Anterior cingulate cortex (tissue), 58 donors: ENCODE measurements around the gene CABLES2.

Experiments used
- DNase-seq, 58 donors: peaks; one replicate each; lab custom pipeline; 2025; lab: John Stamatoyannopoulos, UW

Gene CABLES2

DNA sequence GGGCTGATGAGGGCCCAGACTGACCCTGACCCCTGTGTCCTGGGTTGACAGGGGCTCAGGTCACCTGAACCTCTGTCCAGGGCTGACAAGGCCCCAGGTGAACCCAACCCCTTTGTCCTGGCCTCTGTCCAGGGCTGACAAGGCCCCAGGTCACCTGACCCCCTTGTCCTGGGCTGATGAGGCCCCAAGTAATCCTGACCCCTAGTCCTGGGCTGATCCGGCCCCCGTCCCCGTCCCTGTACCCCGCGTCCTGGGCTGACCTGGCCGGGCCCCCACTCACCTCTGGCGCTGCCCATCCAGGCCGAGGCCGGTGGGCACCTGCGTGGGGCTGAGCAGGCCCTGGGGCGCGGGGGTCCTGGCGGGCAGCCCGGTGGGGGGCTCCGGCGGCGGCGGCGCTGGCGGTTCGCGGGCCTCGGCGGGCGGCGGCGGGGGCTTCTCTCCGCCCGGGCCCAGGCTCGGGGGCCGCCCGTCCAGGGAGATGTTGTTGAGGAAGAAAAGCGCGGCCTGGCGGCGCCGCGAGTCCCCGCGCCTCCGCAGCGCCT, 379 bp downstream of the CABLES2 start:
- DNase-seq, result peak in 5 of 58 donors; percentile 11 to 32 (median 18)

DNA sequence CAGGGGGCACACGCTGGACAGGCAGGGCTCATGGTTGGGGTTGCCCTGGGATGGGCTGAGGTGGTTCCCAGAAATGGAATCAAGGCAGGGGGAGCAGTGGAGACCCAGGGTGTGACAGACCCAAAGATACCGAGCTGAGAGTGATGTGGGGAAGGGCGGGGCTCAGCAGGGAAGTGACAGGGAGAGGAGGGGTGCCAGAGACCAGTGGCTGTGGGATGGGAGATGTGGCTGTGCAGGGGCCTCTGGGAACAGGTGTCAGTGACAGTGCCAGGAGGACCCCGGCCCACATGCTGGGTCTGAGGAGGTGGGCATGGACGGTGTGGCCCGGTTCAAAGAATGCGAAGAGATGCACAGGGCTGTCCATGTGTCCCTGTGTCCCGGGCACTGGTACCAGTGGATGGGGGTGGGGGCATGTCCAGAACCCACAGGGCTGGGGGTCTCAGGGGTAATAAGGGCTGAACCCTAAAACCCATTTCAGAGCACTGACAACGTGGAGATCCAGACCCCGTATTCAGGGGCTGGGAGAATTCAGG, 1.0 kb downstream of the CABLES2 start:
- no peak for DNase-seq

DNA sequence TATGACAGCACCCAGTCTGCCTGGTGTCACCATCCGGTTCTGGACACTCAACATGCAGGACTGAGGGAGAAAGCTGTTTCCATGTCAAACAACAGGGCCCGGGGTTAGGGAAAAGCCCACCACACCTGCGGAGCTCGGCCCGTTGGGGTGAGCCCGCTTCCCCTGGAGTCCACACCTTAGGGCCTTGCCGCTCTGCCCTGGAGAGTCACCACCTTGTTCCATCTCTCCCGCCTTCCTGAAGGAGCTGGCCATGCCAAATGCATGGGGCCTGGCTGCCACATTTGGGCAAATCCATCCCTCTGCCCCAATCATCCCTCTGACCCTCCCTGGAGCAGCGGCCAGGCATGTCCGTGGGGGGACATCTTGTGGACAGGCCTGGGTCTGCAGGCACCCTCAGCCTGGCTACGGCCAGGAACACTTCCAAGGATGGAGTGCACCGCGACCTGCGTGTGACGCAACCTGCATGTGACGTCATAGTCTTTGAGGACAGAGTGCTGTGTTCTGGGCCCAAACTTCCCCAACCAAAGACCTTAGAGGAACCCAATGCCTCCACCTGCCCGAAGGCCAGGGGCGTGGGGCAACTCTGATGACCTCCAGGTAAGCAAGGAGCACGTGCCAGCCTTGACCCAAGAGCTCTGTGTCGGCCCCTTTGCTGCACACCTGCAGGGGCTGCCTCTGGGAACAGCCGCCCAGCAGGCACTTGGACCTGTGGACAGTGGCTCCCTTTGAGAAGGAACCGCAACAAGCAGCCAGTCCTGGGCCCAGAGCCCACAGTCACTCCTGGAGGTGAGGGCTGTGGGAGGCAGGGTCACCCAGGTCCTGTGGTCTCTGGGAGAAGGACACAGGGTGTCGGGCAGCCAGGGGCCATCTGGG, 1.7 kb downstream of the CABLES2 start:
- peak in 29 of 58 donors; percentile 5 to 61 (median 23) for DNase-seq

- no peak for DNase-seq
Measured at GRCh38 chr20:62404761-62405107, 2.4 kb downstream of the CABLES2 start.

DNA sequence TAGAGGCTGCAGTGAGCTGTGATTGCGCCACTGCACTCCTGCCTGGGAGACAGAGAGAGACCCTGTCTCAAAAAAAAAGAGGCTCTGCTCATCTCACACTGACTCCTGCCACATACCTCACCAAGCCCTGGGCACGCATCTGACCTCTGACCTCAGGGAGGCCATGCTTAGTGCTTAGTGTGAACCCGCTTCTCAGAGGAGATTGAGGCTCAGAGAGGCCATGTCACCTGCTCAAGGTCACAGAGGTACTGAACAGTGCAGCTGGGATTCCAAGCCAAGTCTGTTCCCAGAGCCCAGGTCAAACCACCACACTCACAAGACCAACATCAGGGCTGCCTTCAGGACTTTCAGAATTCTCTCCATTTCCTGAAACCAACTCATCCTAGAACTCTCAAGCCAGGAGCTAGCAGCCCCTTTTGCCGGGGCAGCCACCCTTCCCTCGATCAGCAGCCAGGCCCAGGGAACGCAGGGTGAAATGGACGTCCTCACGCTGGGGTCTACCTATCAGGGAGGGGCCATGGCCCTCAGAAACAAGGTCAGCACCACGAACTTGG, 2.9 kb downstream of the CABLES2 start:
- no peak for DNase-seq

GRCh38 chr20:62403331-62403730, 3.8 kb downstream of the CABLES2 start:
- DNase-seq, result no peak

DNA sequence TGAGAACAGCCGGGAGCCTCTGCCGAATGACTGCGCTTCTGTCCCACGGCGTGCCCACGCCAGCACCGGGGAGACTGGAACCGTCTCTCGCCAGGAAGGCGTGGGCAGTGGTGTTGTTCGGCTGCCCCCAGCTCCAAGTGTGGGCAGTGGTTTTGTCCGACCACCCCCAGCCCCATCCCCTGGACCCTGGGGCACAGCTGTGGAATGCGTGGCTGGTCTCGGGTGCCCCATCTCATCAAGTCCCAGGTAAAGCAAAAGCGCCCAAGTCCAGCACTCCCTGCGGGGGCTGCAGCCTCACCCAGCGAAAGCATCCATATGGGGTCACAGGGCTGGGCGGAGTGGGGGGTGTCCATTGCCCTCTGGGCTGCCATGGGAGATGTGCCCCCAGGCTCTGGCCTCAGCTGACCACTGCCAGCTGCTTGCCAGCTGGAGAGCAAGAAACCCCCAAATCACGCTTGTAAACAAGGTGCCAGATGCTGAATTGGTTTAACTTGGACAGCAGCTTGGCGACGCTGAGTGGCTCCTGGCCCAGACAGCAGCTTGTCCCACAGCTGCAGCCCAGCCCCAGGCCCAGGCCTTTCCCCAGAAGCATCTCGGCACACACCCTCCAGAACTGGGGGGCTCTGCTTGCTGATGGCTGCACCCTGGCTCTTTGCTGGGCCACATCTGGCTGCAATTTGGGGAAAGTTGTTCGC, 4.5 kb downstream of the CABLES2 start:
- no peak for DNase-seq

DNA sequence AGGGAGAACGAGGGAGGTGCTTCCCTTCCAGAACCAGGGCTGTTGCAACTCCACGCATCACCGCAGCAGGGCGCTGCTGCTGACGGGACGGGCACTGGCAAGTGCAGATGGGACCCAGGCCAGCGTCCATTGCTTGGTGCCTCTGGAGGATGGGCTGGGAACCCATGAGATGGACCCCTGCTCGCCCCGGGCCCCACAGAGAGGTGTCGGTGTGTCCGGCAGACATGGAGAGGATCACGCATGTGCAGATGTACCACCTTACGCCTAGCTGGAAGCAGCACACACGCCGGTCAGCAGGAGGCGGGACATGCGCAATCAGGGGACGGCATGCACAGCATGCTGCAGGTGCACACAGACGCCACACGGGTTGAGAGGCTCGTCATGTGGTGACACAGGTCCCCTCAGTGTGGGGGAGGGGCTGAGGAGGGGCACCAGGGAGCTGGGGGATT, 5.7 kb downstream of the CABLES2 start:
- DNase-seq, result no peak

DNA sequence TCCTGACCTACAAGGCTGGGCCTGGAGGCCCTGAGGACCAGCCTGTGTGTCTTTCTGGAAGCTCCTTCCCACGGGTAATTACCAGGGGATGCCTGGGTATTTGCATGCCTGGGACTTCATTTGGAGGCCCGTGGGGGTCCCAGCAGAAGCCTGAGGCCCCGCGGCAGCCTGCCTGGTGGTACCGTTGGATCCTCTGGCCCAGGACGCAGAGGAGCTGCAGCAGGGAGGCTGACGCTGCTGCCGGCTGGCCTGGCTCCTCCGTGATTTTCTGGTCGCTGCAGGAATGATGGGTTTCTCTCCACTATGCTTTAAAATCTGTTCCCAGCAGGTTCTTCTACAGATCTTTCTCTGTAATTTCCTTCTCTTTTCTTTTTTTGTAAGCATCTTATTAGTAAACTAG, 6.5 kb downstream of the CABLES2 start:
- no peak for DNase-seq

DNA sequence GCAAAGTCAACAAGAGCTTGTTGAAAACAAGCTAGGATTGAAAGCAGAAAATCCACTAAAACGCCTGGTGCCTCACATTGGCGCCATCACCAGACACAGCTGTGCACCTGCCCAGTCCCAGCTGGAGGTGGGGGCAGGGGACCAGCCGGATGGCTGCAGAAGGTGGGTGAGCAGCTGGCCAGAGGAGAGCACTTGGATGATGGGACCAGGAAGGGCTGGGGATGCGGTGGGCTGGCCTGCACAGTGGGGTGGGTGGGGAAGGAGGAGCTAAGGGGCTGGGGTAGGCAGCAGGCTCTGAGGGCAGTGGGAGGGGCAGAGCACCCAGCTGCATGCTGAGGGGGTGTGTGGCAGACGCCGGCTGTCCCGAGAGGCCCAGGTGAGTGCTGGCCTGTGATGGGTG, 7.1 kb downstream of the CABLES2 start:
- no peak for DNase-seq

GRCh38 chr20:62398120-62398821, 8.8 kb downstream of the CABLES2 start:
- no peak for DNase-seq

DNA sequence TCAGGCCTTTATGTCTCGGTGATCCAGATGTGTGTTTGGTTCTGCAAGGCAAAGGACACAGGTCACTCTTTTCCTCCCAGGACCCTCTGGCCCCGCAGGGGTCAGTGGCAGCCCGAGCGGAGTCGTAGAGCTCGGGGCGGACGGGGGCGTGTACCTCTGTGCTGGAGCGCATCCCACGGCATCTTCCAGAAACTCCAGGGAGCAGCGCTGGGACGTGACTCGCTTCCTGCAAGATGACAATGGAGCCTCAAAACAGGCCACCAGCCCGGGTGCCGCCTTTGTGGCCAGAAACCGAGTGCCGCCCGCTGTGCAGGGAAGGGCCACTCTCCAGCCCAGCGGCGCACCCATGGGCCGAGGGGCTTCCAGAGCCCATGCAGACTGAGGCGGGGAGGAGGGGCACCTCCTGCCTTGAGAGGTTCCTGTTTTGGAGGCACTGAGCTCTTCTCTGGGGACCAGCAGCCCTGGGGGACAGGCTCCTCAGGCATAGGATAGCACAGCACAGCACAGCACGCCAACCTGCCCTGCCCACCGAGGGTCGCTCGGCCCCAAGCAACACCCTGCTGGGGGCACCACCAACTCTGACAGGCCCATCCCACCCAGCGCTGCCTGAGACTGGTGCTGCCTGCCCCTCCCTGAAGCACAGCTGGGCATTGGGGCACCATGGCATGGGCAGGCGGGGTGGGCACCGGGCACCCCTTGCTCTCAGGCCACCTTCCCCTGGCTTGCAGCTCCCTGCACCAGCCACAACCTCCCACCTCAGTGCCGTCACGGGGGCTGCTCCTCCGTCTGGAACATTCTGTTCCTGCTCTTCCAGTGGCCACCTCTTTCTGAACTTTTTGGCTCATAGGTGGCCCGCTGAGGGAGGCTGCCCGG, 10.5 kb downstream of the CABLES2 start:
- no peak for DNase-seq

DNA sequence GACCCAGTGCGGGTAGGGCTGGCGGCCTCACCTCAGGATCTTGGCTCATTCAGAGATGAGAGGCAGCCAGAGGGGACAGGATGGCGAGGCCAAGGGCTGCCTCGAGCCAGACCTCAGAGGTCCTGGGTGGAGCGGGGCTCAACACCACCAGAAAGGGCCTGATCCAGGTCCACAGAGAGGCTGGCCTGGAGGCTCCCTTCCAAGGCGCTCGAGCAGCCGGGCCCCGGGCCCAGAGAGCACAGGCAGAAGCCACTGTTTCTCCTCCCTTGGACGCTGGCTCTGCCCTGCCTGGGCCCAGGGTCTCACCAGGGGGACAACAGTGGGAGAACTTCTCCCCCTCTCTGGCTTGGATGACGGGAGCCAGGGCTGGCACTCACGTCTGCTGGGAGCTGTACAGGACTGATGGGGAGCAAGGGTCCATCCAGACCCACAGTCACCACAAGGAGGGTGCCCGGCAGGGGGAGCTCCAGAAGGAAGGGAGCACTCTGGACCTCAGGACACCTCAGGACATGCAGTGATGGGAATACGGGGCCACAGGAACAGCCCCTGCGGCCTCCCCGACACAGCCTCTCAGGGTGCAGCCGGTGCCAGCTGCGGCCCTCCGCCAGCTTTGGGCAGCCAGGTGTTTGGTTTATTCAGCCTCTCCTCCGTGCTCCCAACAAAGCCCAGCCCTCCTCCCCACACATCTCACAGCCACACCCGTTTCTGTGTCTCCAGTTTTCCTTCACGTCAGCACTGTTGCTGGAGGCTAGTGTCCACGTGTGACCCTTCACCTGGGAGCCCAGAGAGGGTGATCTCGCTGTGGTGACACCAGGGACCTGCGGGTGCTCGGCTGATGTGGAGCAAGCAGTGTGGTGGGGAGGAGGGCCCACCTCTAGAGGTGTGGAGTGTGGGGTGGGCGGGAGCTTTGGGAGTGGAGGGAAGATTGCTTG, 11.5 kb downstream of the CABLES2 start:
- DNase-seq, result no peak

- no peak for DNase-seq
Measured at GRCh38 chr20:62394248-62395245, 12.5 kb downstream of the CABLES2 start.

- no peak for DNase-seq
Measured at GRCh38 chr20:62393830-62394229, 13.3 kb downstream of the CABLES2 start.

DNA sequence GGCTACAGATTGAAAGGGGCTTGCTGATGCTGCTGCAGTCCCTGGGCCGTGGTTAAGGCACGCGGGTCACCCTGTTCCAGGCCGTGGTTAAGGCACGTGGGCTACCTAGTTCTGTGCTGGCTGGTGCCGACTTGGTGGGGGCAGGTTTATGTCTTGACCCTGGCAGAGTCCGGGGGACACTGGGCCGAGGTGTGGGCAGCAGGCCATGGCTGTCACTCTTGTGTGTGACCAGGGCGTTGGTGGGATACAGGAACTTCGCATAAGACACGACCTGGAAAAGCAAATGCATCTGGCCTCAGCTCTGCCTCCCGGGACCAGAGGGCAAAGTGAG, 13.8 kb downstream of the CABLES2 start:
- no peak for DNase-seq
